ENCODE measurements around the gene DCLK3. TPM values are rescaled to one million over a fixed set of nuclear protein-coding genes. Genes with fewer than 3 reads are reported as not detected.
A peak's percentile ranks its signal among the peaks of the same experiment; 100 is the strongest.

The DCLK3 gene
- total and polyA plus RNA-seq, 10 of the 15 experiments (the other 5 are each of a cell fraction or from before 2014, with no cell fraction given) = not detected

DNA sequence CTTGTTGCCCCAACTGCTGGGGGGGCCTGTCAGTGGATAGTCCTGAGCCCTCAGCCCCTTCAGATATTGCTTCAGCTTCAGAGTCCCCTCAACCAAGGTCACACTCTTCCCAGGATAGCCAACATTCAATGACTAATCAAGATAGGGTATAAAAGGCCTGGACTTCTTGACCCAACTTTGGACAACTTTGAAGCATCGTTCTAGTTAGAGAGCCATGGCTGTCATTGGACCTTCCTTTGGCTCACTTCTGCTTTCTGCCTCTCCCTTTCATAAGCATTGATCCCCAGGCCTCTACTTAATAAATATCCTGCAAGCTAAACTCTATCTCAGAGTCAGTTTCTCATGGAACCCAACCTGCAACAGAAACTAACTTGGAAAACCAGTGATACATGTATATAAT lies 31.3 kb upstream of the DCLK3 start:
- no TSS peak for BruUV-seq (replicated peaks)
- no peak for FAIRE-seq
- Histone ChIP-seq H2AFZ (ENCODE audit: control insufficient read depth, low read depth, low read length) (no peak overlapping the region), H3K27me3 (replicated peaks in 1 of 2; ENCODE audit: control insufficient read depth in 2 of 2, insufficient read depth in 2 of 2, low read length in 1 of 2) (peaks cover 0 to 2% of the 10 kb centered on the region in 2 experiments; a peak in 1 of 4 replicates), H3K9ac (ENCODE audit: control insufficient read depth, insufficient read depth, low read length) (no peak overlapping the region), H3K27ac (ENCODE audit: control insufficient read depth, insufficient read depth) (no peak overlapping the region), H3K4me3 (no peak overlapping the region), H3K79me2 (ENCODE audit: control insufficient read depth, insufficient read depth, low read length) (no peaks in the 10 kb centered on the region), H3K4me1 (ENCODE audit: control insufficient read depth, insufficient read depth, low read length) (no peaks in the 10 kb centered on the region), H3K9me3 (replicated peaks; ENCODE audit: control insufficient read depth, insufficient read depth, low read length) (no peaks in the 10 kb centered on the region), H4K20me1 (ENCODE audit: control insufficient read depth, insufficient read depth) (no peaks in the 10 kb centered on the region), H3K4me2 (ENCODE audit: control insufficient read depth, insufficient read depth) (no peak overlapping the region), H3K36me3 (ENCODE audit: control insufficient read depth in 2 of 2, insufficient read depth in 2 of 2, low read length in 1 of 2) (no peaks in the 10 kb centered on the region)
- no peak for ATAC-seq
- intact Hi-C loops (cut with micrococcal nuclease; ENCODE audit: unreplicated experiment) = loop anchor here (10.0 kb wide), 1 partner anchor 419 kb away; no protein-coding TSS in a partner anchor
- POLR2A ChIA-PET = no interaction called here
- 0% methylated on average over 1 of the region's 1 CpG for WGBS (ENCODE audit: insufficient coverage, insufficient replicate concordance, low lambda C conversion rate, missing lambda C conversion rate)
- CTCF ChIA-PET = no interaction called here
- DNase-seq (ENCODE audit: low read depth, low spot score) = no peak
- in situ Hi-C loops (cut with MboI) = no loop called here
- TF ChIP-seq SPI1 (IDR thresholded peaks at IDR 0.05; ENCODE audit: borderline replicate concordance, insufficient read depth, low read depth, low read length) (peak; percentile 36; the same call in 1 of the 2 replicates), ZNF207 (IDR thresholded peaks at IDR 0.05; ENCODE audit: borderline replicate concordance) (no peak)
- RAD21 ChIA-PET (ENCODE audit: unreplicated experiment) = no interaction called here
- SMC1A ChIA-PET (ENCODE audit: uncharacterized antibody, unreplicated experiment) = interaction anchor here (0.6 to 2.7 kb wide), 3 partner anchors 72 to 811 kb away, joined by 3 to 17 read pairs (median 3); no protein-coding TSS in a partner anchor

DNA sequence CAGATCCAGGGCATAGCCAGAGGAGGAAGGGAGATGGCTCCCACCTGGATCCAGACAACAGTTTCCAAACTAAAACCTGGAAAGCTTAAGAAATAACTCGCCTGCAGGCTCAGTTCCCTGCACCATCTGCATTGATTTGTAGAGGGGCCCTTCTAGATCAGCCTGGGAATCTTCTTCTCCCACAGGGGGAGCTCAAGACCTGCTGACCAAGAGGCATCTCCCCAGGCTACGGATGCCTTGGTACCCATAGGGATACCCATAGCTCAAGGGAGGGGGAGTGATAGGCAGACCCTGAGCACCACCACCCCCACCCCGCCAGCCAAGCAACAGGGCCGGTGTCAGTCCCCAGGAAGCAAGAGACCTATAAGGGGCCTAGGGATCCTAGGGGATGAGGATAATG lies 28.0 kb upstream of the DCLK3 start:
- 22% methylated on average over 4 of the region's 4 CpGs for WGBS (ENCODE audit: insufficient coverage, insufficient replicate concordance, low lambda C conversion rate, missing lambda C conversion rate)
- H3K27me3 ChIP-seq (replicated peaks in 1 of 2; ENCODE audit: control insufficient read depth in 2 of 2, insufficient read depth in 2 of 2, low read length in 1 of 2) = peaks cover 0 to 2% of the 10 kb centered on the region in 2 experiments; a peak in 1 of 4 replicates
- no peak overlapping the region for H3K27ac ChIP-seq (ENCODE audit: control insufficient read depth, insufficient read depth)
- H3K4me3 ChIP-seq = no peak overlapping the region
- BruUV-seq (replicated peaks) = no TSS peak
- in situ Hi-C loops (cut with MboI) = no loop called here
- H2AFZ ChIP-seq (ENCODE audit: control insufficient read depth, low read depth, low read length) = no peak overlapping the region
- no peaks in the 10 kb centered on the region for H3K9me3 ChIP-seq (replicated peaks; ENCODE audit: control insufficient read depth, insufficient read depth, low read length)
- ChIA-PET POLR2A (no interaction called here), CTCF (interaction anchor here (1.0 to 2.6 kb wide), 5 partner anchors 10 to 168 kb away, joined by 3 to 25 read pairs (median 4); no protein-coding TSS in a partner anchor), SMC1A (ENCODE audit: uncharacterized antibody, unreplicated experiment) (interaction anchor here (1.1 to 1.7 kb wide), 2 partner anchors 77 to 163 kb away, joined by 4 to 7 read pairs; no protein-coding TSS in a partner anchor), RAD21 (ENCODE audit: unreplicated experiment) (interaction anchor here (0.9 to 2.7 kb wide), 3 partner anchors 76 to 168 kb away, joined by 3 to 19 read pairs (median 6); no protein-coding TSS in a partner anchor)
- TF ChIP-seq FOXM1 (IDR thresholded peaks at IDR 0.05; ENCODE audit: low read depth, low read length) (no peak), SMC3 (IDR thresholded peaks at IDR 0.05; ENCODE audit: borderline replicate concordance, low read length) (peak; percentile 49; the same call in 1 of the 2 replicates), RAD21 (IDR thresholded peaks at IDR 0.05; ENCODE audit: insufficient read depth, low read depth, low read length) (peak; percentile 72)
- TF ChIP-seq, protein P1, sequence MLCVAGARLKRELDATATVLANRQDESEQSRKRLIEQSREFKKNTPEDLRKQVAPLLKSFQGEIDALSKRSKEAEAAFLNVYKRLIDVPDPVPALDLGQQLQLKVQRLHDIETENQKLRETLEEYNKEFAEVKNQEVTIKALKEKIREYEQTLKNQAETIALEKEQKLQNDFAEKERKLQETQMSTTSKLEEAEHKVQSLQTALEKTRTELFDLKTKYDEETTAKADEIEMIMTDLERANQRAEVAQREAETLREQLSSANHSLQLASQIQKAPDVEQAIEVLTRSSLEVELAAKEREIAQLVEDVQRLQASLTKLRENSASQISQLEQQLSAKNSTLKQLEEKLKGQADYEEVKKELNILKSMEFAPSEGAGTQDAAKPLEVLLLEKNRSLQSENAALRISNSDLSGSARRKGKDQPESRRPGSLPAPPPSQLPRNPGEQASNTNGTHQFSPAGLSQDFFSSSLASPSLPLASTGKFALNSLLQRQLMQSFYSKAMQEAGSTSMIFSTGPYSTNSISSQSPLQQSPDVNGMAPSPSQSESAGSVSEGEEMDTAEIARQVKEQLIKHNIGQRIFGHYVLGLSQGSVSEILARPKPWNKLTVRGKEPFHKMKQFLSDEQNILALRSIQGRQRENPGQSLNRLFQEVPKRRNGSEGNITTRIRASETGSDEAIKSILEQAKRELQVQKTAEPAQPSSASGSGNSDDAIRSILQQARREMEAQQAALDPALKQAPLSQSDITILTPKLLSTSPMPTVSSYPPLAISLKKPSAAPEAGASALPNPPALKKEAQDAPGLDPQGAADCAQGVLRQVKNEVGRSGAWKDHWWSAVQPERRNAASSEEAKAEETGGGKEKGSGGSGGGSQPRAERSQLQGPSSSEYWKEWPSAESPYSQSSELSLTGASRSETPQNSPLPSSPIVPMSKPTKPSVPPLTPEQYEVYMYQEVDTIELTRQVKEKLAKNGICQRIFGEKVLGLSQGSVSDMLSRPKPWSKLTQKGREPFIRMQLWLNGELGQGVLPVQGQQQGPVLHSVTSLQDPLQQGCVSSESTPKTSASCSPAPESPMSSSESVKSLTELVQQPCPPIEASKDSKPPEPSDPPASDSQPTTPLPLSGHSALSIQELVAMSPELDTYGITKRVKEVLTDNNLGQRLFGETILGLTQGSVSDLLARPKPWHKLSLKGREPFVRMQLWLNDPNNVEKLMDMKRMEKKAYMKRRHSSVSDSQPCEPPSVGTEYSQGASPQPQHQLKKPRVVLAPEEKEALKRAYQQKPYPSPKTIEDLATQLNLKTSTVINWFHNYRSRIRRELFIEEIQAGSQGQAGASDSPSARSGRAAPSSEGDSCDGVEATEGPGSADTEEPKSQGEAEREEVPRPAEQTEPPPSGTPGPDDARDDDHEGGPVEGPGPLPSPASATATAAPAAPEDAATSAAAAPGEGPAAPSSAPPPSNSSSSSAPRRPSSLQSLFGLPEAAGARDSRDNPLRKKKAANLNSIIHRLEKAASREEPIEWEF (IDR thresholded peaks at IDR 0.05; ENCODE audit: insufficient replicate concordance, low read depth, low read length) = no peak
- TF ChIP-seq, protein P2, sequence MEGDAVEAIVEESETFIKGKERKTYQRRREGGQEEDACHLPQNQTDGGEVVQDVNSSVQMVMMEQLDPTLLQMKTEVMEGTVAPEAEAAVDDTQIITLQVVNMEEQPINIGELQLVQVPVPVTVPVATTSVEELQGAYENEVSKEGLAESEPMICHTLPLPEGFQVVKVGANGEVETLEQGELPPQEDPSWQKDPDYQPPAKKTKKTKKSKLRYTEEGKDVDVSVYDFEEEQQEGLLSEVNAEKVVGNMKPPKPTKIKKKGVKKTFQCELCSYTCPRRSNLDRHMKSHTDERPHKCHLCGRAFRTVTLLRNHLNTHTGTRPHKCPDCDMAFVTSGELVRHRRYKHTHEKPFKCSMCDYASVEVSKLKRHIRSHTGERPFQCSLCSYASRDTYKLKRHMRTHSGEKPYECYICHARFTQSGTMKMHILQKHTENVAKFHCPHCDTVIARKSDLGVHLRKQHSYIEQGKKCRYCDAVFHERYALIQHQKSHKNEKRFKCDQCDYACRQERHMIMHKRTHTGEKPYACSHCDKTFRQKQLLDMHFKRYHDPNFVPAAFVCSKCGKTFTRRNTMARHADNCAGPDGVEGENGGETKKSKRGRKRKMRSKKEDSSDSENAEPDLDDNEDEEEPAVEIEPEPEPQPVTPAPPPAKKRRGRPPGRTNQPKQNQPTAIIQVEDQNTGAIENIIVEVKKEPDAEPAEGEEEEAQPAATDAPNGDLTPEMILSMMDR (IDR thresholded peaks at IDR 0.05 in 2 of 3, conservative IDR thresholded peaks at IDR 0.05 in 1 of 3; ENCODE audit: control insufficient read depth in 2 of 3, extremely low read depth in 1 of 3, insufficient read depth in 1 of 3, low read depth in 3 of 3, low read length in 3 of 3) = peak; percentile 44 to 53 (median 53); a peak in 5 of 6 replicates
- FAIRE-seq (no peak), ATAC-seq (peak; percentile 92), DNase-seq (ENCODE audit: low read depth, low spot score) (no peak)
- H4K20me1 ChIP-seq (ENCODE audit: control insufficient read depth, insufficient read depth) = no peaks in the 10 kb centered on the region
- H3K9ac ChIP-seq (ENCODE audit: control insufficient read depth, insufficient read depth, low read length) = no peak overlapping the region
- no peaks in the 10 kb centered on the region for H3K36me3 ChIP-seq (ENCODE audit: control insufficient read depth in 2 of 2, insufficient read depth in 2 of 2, low read length in 1 of 2)
- no peaks in the 10 kb centered on the region for H3K4me1 ChIP-seq (ENCODE audit: control insufficient read depth, insufficient read depth, low read length)
- H3K79me2 ChIP-seq (ENCODE audit: control insufficient read depth, insufficient read depth, low read length) = no peaks in the 10 kb centered on the region
- H3K4me2 ChIP-seq (ENCODE audit: control insufficient read depth, insufficient read depth) = no peak overlapping the region
- intact Hi-C loops (cut with micrococcal nuclease; ENCODE audit: unreplicated experiment) = loop anchor here (1.0 to 10.0 kb wide), 3 partner anchors 77 to 422 kb away; no protein-coding TSS in a partner anchor
